ENCODE data around the gene NLRP11. TPM values are rescaled to one million over a fixed set of nuclear protein-coding genes. Genes with fewer than 3 reads are reported as not detected.

The NLRP11 gene
- total RNA-seq, 1 experiment from 2014 or later, result not detected

DNA sequence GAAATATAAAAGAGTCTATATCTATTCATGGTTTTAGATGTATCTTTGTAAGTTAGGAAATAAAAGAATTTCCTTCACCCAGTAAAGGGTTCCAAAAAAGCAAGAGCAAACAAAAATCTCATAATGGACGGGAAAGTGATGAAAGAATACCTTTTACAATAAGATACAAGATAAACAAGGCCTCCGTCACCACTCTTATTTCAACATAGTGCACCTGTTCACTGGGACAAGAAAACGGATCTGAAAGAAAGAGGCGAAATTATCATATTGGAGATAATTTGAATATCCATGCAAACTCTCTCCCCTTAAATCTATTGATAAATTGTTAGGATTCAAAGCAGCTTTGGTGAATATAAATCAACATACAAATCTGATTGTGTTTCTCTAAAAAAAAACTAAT is 877 bp upstream of the NLRP11 start:
- Histone ChIP-seq H4K8ac (replicated peaks; ENCODE audit: insufficient read length, low read depth, low read length) (no peak overlapping the region), H3K9me3 (ENCODE audit: control insufficient read depth, low read depth, low read length) (peaks cover 62% of the 10 kb centered on the region)

More for the DNA sequence above, 877 bp upstream of the NLRP11 start:
- Histone ChIP-seq H3K27ac (ENCODE audit: insufficient read length, low read depth, low read length) (no peak overlapping the region), H3K56ac (ENCODE audit: insufficient read length, low read depth, low read length) (no peak overlapping the region), H3K9ac (ENCODE audit: extremely low read depth, insufficient read length, low read length) (no peak overlapping the region), H2BK120ac (ENCODE audit: low read depth, low read length, poor library complexity, severe bottlenecking) (no peak overlapping the region), H2BK12ac (ENCODE audit: insufficient read length, low read depth, low read length) (no peak overlapping the region), H3K79me2 (ENCODE audit: insufficient read depth, low read length) (no peaks in the 10 kb centered on the region), H3K14ac (ENCODE audit: insufficient read depth, low read length) (no peak overlapping the region), H3K4ac (ENCODE audit: low read depth, low read length) (no peak overlapping the region), H2BK20ac (ENCODE audit: low read depth, low read length, poor library complexity, severe bottlenecking) (no peak overlapping the region), H3T11ph (ENCODE audit: low read length) (no peak overlapping the region), H2AFZ (ENCODE audit: low read length) (no peak overlapping the region), H4K20me1 (ENCODE audit: control insufficient read depth, insufficient read depth, insufficient read length) (no peaks in the 10 kb centered on the region), H2AK5ac (ENCODE audit: insufficient read length, low read length) (no peak overlapping the region), H4K91ac (ENCODE audit: insufficient read length, low read depth, low read length) (no peak overlapping the region), H3K23ac (ENCODE audit: insufficient read length, low read depth, low read length) (no peak overlapping the region), H3K4me1 (ENCODE audit: insufficient read depth, low read length) (no peaks in the 10 kb centered on the region), H3K18ac (ENCODE audit: insufficient read length, low read depth, low read length) (no peak overlapping the region), H2BK15ac (ENCODE audit: low read depth, low read length) (no peak overlapping the region), H3K27me3 (ENCODE audit: insufficient read depth, low read length) (no peaks in the 10 kb centered on the region), H2BK5ac (ENCODE audit: insufficient read length, low read length) (no peak overlapping the region), H4K5ac (ENCODE audit: insufficient read length, low read depth, low read length) (no peak overlapping the region), H3K23me2 (ENCODE audit: insufficient read length, low read depth, low read length, poor library complexity, severe bottlenecking) (no peaks in the 10 kb centered on the region), H3K79me1 (ENCODE audit: insufficient read depth, low read depth, low read length, poor library complexity, severe bottlenecking) (no peaks in the 10 kb centered on the region), H3K4me2 (ENCODE audit: insufficient read depth, insufficient read length, low read length) (no peak overlapping the region)
- no peak overlapping the region for H3K4me3 Mint-ChIP-seq
- no peak for DNase-seq
- H3K4me1 Mint-ChIP-seq, result no peaks in the 10 kb centered on the region
- H3K27ac Mint-ChIP-seq, result no peak overlapping the region
- WGBS (ENCODE audit: extremely low coverage, insufficient read length, low lambda C conversion rate), result no CpG with 5 or more reads among the region's 4 CpGs
- H3K27me3 Mint-ChIP-seq (ENCODE audit: low read depth), result 0 out of 2 replicates have a peak, but pooled peaks cover 6% of the 10 kb centered on the region
- peaks cover 0 to 22% (median 12%) of the 10 kb centered on the region in 3 experiments; a peak in 4 of 7 replicates for H3K36me3 Mint-ChIP-seq (ENCODE audit: insufficient read depth in 1 of 3, low read depth in 3 of 3)
- H3K9me3 Mint-ChIP-seq, result peaks cover 80 to 93% of the 10 kb centered on the region in 2 experiments
- TF ChIP-seq, protein P1, sequence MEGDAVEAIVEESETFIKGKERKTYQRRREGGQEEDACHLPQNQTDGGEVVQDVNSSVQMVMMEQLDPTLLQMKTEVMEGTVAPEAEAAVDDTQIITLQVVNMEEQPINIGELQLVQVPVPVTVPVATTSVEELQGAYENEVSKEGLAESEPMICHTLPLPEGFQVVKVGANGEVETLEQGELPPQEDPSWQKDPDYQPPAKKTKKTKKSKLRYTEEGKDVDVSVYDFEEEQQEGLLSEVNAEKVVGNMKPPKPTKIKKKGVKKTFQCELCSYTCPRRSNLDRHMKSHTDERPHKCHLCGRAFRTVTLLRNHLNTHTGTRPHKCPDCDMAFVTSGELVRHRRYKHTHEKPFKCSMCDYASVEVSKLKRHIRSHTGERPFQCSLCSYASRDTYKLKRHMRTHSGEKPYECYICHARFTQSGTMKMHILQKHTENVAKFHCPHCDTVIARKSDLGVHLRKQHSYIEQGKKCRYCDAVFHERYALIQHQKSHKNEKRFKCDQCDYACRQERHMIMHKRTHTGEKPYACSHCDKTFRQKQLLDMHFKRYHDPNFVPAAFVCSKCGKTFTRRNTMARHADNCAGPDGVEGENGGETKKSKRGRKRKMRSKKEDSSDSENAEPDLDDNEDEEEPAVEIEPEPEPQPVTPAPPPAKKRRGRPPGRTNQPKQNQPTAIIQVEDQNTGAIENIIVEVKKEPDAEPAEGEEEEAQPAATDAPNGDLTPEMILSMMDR (conservative IDR thresholded peaks at IDR 0.05), result no peak

Data from H9 (cell line).